Measurements from ENCODE around the gene PTPRU.

PTPRU gene

DNA sequence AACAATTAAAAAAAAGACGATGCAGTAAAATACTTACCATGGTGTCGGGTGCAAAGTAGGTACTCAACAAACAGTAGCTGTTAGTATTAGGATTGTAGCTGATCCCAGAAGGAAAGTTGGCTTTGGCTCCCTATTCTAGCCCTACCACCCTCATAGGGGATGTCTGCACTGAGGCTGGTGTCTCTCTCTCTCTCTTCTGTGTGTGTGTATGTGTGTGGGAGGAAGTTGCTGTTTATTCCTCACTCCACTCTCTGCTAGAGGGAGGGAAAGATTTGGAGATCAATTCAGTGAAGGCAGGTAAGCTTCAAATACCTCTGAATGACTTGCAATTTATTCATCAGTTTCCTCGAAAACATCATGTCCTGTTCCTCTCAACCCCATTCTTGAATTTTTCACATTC lies 124.4 kb downstream of the PTPRU start:
- in situ Hi-C loops (cut with MboI; ENCODE audit: low sequenced_read_pairs, unreplicated experiment), result no loop called here
- no peak for DNase-seq (ENCODE audit: low spot score)

DNA sequence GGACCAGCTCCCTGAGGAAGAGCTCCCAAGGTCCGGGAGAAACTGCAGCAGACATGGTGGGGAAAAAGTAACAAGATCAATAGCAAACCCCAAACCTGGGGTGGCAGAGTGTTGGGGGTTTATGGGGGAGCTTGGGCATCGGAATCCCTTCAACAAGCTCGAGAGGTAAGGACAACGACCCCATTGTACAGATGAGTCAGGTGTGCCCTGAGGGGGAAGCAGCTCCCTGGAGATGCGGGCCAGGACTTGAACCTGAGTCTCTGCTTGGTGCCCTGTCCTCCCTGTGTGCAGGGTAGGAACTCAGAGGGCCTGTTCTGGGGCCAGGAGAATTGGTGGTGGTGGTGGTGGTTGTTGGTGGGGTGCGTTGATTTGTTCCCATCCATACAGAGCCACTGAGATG lies 125.4 kb downstream of the PTPRU start:
- in situ Hi-C loops (cut with MboI; ENCODE audit: low sequenced_read_pairs, unreplicated experiment), result no loop called here
- no peak for TF ChIP-seq CTCF (IDR thresholded peaks at IDR 0.05; ENCODE audit: borderline replicate concordance, control extremely low read depth, extremely low read depth, insufficient read depth, missing control alignments)
- DNase-seq (ENCODE audit: low spot score), result no peak

More for the DNA sequence above, 124.4 kb downstream of the PTPRU start:
- no peak for TF ChIP-seq CTCF (IDR thresholded peaks at IDR 0.05; ENCODE audit: borderline replicate concordance, control extremely low read depth, extremely low read depth, insufficient read depth, missing control alignments)

GRCh38 chr1:29362116-29362515 lies 125.8 kb downstream of the PTPRU start:
- in situ Hi-C loops (cut with MboI; ENCODE audit: low sequenced_read_pairs, unreplicated experiment), result no loop called here
- DNase-seq (ENCODE audit: low spot score), result no peak
- no peak for TF ChIP-seq CTCF (IDR thresholded peaks at IDR 0.05; ENCODE audit: borderline replicate concordance, control extremely low read depth, extremely low read depth, insufficient read depth, missing control alignments)

DNA sequence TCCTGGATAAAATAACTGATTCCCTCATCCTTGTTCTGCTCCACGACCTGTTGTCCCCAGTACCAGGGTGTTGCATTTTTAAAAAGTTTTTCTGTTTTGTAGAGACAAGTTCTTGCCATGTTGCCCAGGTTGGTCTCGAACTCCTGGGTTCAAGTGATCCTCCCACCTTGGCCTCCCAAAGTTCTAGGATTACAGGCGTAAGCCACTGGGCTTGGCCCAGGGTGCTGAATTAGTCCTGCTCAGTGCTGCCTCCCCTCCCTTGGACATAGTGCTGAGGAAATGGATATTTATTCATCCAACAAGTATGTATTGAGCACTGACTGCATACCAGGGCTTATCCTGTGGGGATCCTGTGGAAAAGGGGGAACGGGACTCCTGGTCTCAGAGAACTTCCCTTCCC lies 126.4 kb downstream of the PTPRU start:
- in situ Hi-C loops (cut with MboI; ENCODE audit: low sequenced_read_pairs, unreplicated experiment), result no loop called here
- DNase-seq (ENCODE audit: low spot score), result no peak
- TF ChIP-seq CTCF (IDR thresholded peaks at IDR 0.05; ENCODE audit: borderline replicate concordance, control extremely low read depth, extremely low read depth, insufficient read depth, missing control alignments), result no peak

- in situ Hi-C loops (cut with MboI; ENCODE audit: low sequenced_read_pairs, unreplicated experiment), result no loop called here
- DNase-seq (ENCODE audit: low spot score), result no peak
- TF ChIP-seq CTCF (IDR thresholded peaks at IDR 0.05; ENCODE audit: borderline replicate concordance, control extremely low read depth, extremely low read depth, insufficient read depth, missing control alignments), result no peak
Measured at GRCh38 chr1:29363536-29363935, 127.2 kb downstream of the PTPRU start.

GRCh38 chr1:29364101-29364678 lies 127.9 kb downstream of the PTPRU start:
- in situ Hi-C loops (cut with MboI; ENCODE audit: low sequenced_read_pairs, unreplicated experiment), result no loop called here
- no peak for DNase-seq (ENCODE audit: low spot score)
- no peak for TF ChIP-seq CTCF (IDR thresholded peaks at IDR 0.05; ENCODE audit: borderline replicate concordance, control extremely low read depth, extremely low read depth, insufficient read depth, missing control alignments)
